ENCODE measurements around the gene ASAP2.

DNA sequence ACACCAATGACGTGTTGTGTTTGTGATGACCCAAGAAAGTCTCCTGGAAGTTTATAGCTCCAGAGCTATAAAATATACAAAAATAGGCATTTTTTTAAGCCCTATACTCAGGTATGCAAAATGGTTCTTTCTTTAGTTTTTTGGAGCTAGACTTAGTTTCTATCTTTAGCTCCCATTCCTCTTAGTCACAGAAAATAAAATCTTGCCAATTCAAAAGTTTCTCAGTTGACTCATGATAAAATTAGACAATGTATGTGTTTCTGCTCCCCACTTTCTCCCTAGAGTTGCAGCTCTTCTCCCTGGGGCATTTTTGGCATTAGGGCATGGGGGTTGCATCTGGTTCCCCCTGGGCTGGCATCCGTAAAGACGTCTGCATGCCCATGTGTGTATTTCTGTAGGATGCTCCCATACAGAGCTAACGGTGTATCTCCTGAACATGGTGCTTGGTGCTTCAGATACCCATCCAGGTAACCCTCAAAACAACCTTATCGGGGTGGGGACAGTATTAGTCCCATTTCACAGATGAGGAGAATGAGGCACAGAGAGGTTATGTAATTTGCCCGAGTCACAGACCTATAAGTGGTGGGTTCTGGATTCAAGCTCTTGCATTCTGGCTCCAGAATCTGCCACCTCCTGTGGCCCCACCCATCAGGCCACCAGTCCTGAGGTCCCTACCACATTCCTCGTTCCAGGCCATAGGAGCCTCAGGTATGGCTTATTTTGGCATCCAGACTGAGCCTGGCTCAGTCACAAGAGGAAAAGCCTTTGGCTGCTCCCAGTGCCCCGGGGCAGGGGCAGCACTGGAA lies 43.1 kb upstream of the ASAP2 start:
- TF ChIP-seq CTCF (IDR thresholded peaks at IDR 0.05) (no peak), POLR2A (IDR thresholded peaks at IDR 0.05) (no peak), EP300 (IDR thresholded peaks at IDR 0.05; ENCODE audit: low read depth) (no peak)

Data from transverse colon (tissue), 3 donors.